ENCODE results near the gene MEI1. TPM values are rescaled to one million over a fixed set of nuclear protein-coding genes. Genes with fewer than 3 reads are reported as not detected.

MEI1 gene
- total RNA-seq, 1 experiment from 2014 or later, result 0.24 TPM

GRCh38 chr22:41800348-41801146, 101.2 kb downstream of the MEI1 start, which contains the start of gene CCDC134:
CCDC134 (plus strand) TSS chr22:41800679; CDS start chr22:41808891, 8,212 bp downstream.
- POLR2A ChIA-PET (ENCODE audit: low non-redundant PET), result interaction anchor here (0.6 to 1.1 kb wide), 3 partner anchors 32 to 658 kb away, joined by 3 to 6 read pairs (median 3); partner anchors contain the start of gene SREBF2

DNA sequence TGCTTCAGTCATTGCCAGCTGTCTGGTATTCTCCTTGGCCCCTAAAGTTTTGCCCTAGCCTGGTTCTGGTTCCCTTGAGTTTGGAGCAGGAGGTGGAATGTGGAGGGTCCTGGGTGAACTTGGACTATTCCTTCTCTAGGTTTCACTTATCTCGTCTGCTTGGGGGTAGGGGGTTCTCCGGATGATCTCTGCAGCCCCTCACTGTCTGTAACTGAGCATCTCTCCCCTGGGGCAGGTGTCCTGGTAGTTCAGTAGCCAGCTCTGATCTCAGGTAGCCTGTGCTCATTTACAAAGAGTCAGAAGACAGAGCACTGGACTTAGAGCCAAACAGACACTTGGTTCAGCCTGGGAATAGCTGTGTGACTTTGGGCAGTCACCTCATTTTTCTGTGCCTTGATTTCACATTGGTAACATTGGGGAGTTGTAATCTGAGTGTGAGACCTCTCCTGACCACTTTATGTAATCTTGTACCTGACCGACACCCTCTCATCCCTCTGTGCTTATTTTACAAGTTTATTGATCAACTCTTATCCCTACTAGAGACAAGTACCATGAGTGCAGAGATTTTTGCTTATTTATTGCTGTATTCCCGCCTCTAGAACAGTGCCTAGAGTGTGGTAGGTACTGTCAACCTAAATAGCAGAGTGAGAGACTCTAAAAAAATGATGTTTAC, 102.0 kb downstream of the MEI1 start:
- H3K36me3 ChIP-seq (ENCODE audit: insufficient read depth, low read length, poor library complexity, severe bottlenecking), result no peaks in the 10 kb centered on the region
- peak overlapping the region; percentile 95 for H3K27ac ChIP-seq (ENCODE audit: low read depth, low read length, poor library complexity, severe bottlenecking)
- TF ChIP-seq CTCF (conservative IDR thresholded peaks at IDR 0.05; ENCODE audit: low read depth, low read length) (no peak), EZH2 (IDR thresholded peaks at IDR 0.05; ENCODE audit: borderline replicate concordance, low read depth, low read length, poor library complexity, severe bottlenecking) (no peak)
- H3K27me3 ChIP-seq (replicated peaks; ENCODE audit: insufficient read depth, low read depth, low read length, poor library complexity), result no peaks in the 10 kb centered on the region
- H3K4me3 ChIP-seq (ENCODE audit: low read depth, low read length, poor library complexity, severe bottlenecking), result peak overlapping the region; percentile 96
- intact Hi-C loops (cut with micrococcal nuclease; ENCODE audit: unreplicated experiment), result no loop called here
- H3K4me1 ChIP-seq (ENCODE audit: insufficient read depth, low read length, poor library complexity, severe bottlenecking), result peaks cover 17% of the 10 kb centered on the region
- ChIA-PET CTCF (interaction anchor here (1.9 kb wide), 1 partner anchor 55 kb away, joined by 8 read pairs; no protein-coding TSS in a partner anchor), POLR2A (ENCODE audit: low non-redundant PET) (no interaction called here)
- TSS peak; percentile 70 for BruUV-seq (replicated peaks)
- H3K9me3 ChIP-seq (ENCODE audit: low read depth, low read length, poor library complexity, severe bottlenecking), result no peaks in the 10 kb centered on the region
- no peak for DNase-seq (ENCODE audit: low spot score)

More at GRCh38 chr22:41800348-41801146, 101.2 kb downstream of the MEI1 start, which contains the start of gene CCDC134:
- H3K9me3 ChIP-seq (ENCODE audit: low read depth, low read length, poor library complexity, severe bottlenecking), result no peaks in the 10 kb centered on the region
- intact Hi-C loops (cut with micrococcal nuclease; ENCODE audit: unreplicated experiment), result no loop called here
- H3K36me3 ChIP-seq (ENCODE audit: insufficient read depth, low read length, poor library complexity, severe bottlenecking), result no peaks in the 10 kb centered on the region
- H3K27me3 ChIP-seq (replicated peaks; ENCODE audit: insufficient read depth, low read depth, low read length, poor library complexity), result no peaks in the 10 kb centered on the region
- CTCF ChIA-PET, result interaction anchor here (0.5 to 1.9 kb wide), 3 partner anchors 54 to 641 kb away, joined by 3 to 8 read pairs (median 4); no protein-coding TSS in a partner anchor
- TF ChIP-seq EZH2 (IDR thresholded peaks at IDR 0.05; ENCODE audit: borderline replicate concordance, low read depth, low read length, poor library complexity, severe bottlenecking) (no peak), CTCF (conservative IDR thresholded peaks at IDR 0.05; ENCODE audit: low read depth, low read length) (no peak)
- H3K27ac ChIP-seq (ENCODE audit: low read depth, low read length, poor library complexity, severe bottlenecking), result peak within 1 kb of the TSS; percentile 95
- H3K4me1 ChIP-seq (ENCODE audit: insufficient read depth, low read length, poor library complexity, severe bottlenecking), result peaks cover 17% of the 10 kb centered on the region
- peak within 1 kb of the TSS; percentile 96 for H3K4me3 ChIP-seq (ENCODE audit: low read depth, low read length, poor library complexity, severe bottlenecking)
- no TSS peak for BruUV-seq (replicated peaks)
- peak; percentile 96 for DNase-seq (ENCODE audit: low spot score)

GRCh38 chr22:41801886-41802285, 102.6 kb downstream of the MEI1 start:
- TF ChIP-seq EZH2 (IDR thresholded peaks at IDR 0.05; ENCODE audit: borderline replicate concordance, low read depth, low read length, poor library complexity, severe bottlenecking), result no peak
- no peak for TF ChIP-seq CTCF (conservative IDR thresholded peaks at IDR 0.05; ENCODE audit: low read depth, low read length)
- intact Hi-C loops (cut with micrococcal nuclease; ENCODE audit: unreplicated experiment), result no loop called here
- CTCF ChIA-PET, result no interaction called here
- Histone ChIP-seq H3K27me3 (replicated peaks; ENCODE audit: insufficient read depth, low read depth, low read length, poor library complexity) (no peaks in the 10 kb centered on the region), H3K36me3 (ENCODE audit: insufficient read depth, low read length, poor library complexity, severe bottlenecking) (no peaks in the 10 kb centered on the region), H3K4me1 (ENCODE audit: insufficient read depth, low read length, poor library complexity, severe bottlenecking) (peaks cover 17% of the 10 kb centered on the region), H3K9me3 (ENCODE audit: low read depth, low read length, poor library complexity, severe bottlenecking) (no peaks in the 10 kb centered on the region), H3K27ac (ENCODE audit: low read depth, low read length, poor library complexity, severe bottlenecking) (peak overlapping the region; percentile 95), H3K4me3 (ENCODE audit: low read depth, low read length, poor library complexity, severe bottlenecking) (peak overlapping the region; percentile 96)
- no TSS peak for BruUV-seq (replicated peaks)
- POLR2A ChIA-PET (ENCODE audit: low non-redundant PET), result no interaction called here
- DNase-seq (ENCODE audit: low spot score), result no peak

All from A673 (cell line).